C4-2B (cell line): Measurements from ENCODE around the gene EXOG.

Experiments
- H3K27ac ChIP-seq: fragments of 450-650 bp; 2 replicates; pipeline ENCODE4 v1.5.1; 2017
- CTCF ChIP-seq: fragments of 450-650 bp; conservative IDR thresholded peaks from 2 replicates; pipeline ENCODE4 v1.5.1; 2017; ENCODE audit warnings: mild to moderate bottlenecking
- ZFX ChIP-seq: fragments of 450-650 bp; IDR thresholded peaks from 2 replicates; pipeline ENCODE4 v1.6.1; 2017

EXOG gene

GRCh38 chr3:38575279-38575843, 79.2 kb downstream of the EXOG start:
- TF ChIP-seq ZFX (no peak), CTCF (no peak)

More at GRCh38 chr3:38575279-38575843, 79.2 kb downstream of the EXOG start:
- no peak overlapping the region for H3K27ac ChIP-seq
